ENCODE measurements around the gene MOV10L1. TPM values are rescaled to one million over a fixed set of nuclear protein-coding genes. Genes with fewer than 3 reads are reported as not detected.
"Not testable (repeated sequence)": the region's sequence is repeated elsewhere in the genome, so short reads cannot be mapped to it uniquely, and the experiment has no call there.

The MOV10L1 gene
- total RNA-seq, 1 experiment from 2014 or later = 0.26 TPM

GRCh38 chr22:50202130-50202666 is 112.4 kb downstream of the MOV10L1 start:
- H3K79me2 ChIP-seq (ENCODE audit: low read length) = peaks cover 25% of the 10 kb centered on the region

GRCh38 chr22:50203288-50203687 is 113.5 kb downstream of the MOV10L1 start:
- Histone ChIP-seq H3K27ac (ENCODE audit: low read length) (no peak overlapping the region), H3K4me2 (ENCODE audit: low read length) (no peak overlapping the region), H3F3A (ENCODE audit: low read length, unreplicated experiment) (no peaks in the 10 kb centered on the region), H3K4me3 (ENCODE audit: low read length) (no peak overlapping the region), H3K79me2 (ENCODE audit: low read length) (peaks cover 25% of the 10 kb centered on the region), H4K20me1 (ENCODE audit: low read length) (no peaks in the 10 kb centered on the region), H2AFZ (ENCODE audit: low read length) (no peak overlapping the region), H3K9me3 (ENCODE audit: low read length) (no peaks in the 10 kb centered on the region), H3K9me2 (replicated peaks; ENCODE audit: low read length) (no peaks in the 10 kb centered on the region), H3K36me3 (ENCODE audit: low read depth, low read length) (no peaks in the 10 kb centered on the region), H3K27me3 (ENCODE audit: low read length) (no peaks in the 10 kb centered on the region), H3K4me1 (ENCODE audit: insufficient read depth, low read length) (peaks cover 3% of the 10 kb centered on the region), H3K9ac (ENCODE audit: low read length) (no peak overlapping the region)
- DNase-seq (no peak), ATAC-seq (no peak)
- CTCF ChIA-PET = no interaction called here
- TF ChIP-seq EZH2 (IDR thresholded peaks at IDR 0.05; ENCODE audit: low read length, unreplicated experiment) = no peak
- TF ChIP-seq CTCF (conservative IDR thresholded peaks at IDR 0.05; ENCODE audit: low read depth, low read length) = no peak
- TF ChIP-seq EZH2phosphoT487 (IDR thresholded peaks at IDR 0.05; ENCODE audit: borderline replicate concordance, low read length) = no peak
- no TSS peak for BruUV-seq (replicated peaks)
- POLR2A ChIA-PET (ENCODE audit: unreplicated experiment) = no interaction called here
- intact Hi-C loops (cut with micrococcal nuclease) = no loop called here

More at GRCh38 chr22:50202130-50202666, 112.4 kb downstream of the MOV10L1 start:
- Histone ChIP-seq H3F3A (ENCODE audit: low read length, unreplicated experiment) (no peaks in the 10 kb centered on the region), H3K9me3 (ENCODE audit: low read length) (no peaks in the 10 kb centered on the region), H3K9ac (ENCODE audit: low read length) (peak overlapping the region; percentile 73), H3K4me2 (ENCODE audit: low read length) (peak overlapping the region; percentile 97), H3K27ac (ENCODE audit: low read length) (no peak overlapping the region), H3K4me3 (ENCODE audit: low read length) (peak overlapping the region; percentile 89), H4K20me1 (ENCODE audit: low read length) (no peaks in the 10 kb centered on the region), H3K9me2 (replicated peaks; ENCODE audit: low read length) (no peaks in the 10 kb centered on the region), H3K4me1 (ENCODE audit: insufficient read depth, low read length) (peaks cover 3% of the 10 kb centered on the region), H3K27me3 (ENCODE audit: low read length) (no peaks in the 10 kb centered on the region), H2AFZ (ENCODE audit: low read length) (no peak overlapping the region), H3K36me3 (ENCODE audit: low read depth, low read length) (no peaks in the 10 kb centered on the region)
- intact Hi-C loops (cut with micrococcal nuclease) = no loop called here
- CTCF ChIA-PET = no interaction called here
- no peak for ATAC-seq
- POLR2A ChIA-PET (ENCODE audit: unreplicated experiment) = no interaction called here
- TF ChIP-seq CTCF (conservative IDR thresholded peaks at IDR 0.05; ENCODE audit: low read depth, low read length) (no peak), EZH2phosphoT487 (IDR thresholded peaks at IDR 0.05; ENCODE audit: borderline replicate concordance, low read length) (no peak), EZH2 (IDR thresholded peaks at IDR 0.05; ENCODE audit: low read length, unreplicated experiment) (no peak)
- no TSS peak for BruUV-seq (replicated peaks)
- no peak for DNase-seq

- peaks cover 3% of the 10 kb centered on the region for H3K4me1 ChIP-seq (ENCODE audit: insufficient read depth, low read length)
- no peaks in the 10 kb centered on the region for H4K20me1 ChIP-seq (ENCODE audit: low read length)
- H3K9me2 ChIP-seq (replicated peaks; ENCODE audit: low read length) = no peaks in the 10 kb centered on the region
- BruUV-seq (replicated peaks) = no TSS peak
- TF ChIP-seq EZH2phosphoT487 (IDR thresholded peaks at IDR 0.05; ENCODE audit: borderline replicate concordance, low read length) (no peak), CTCF (conservative IDR thresholded peaks at IDR 0.05; ENCODE audit: low read depth, low read length) (no peak), EZH2 (IDR thresholded peaks at IDR 0.05; ENCODE audit: low read length, unreplicated experiment) (no peak)
- ChIA-PET POLR2A (ENCODE audit: unreplicated experiment) (no interaction called here), CTCF (no interaction called here)
- intact Hi-C loops (cut with micrococcal nuclease) = no loop called here
- H3K4me2 ChIP-seq (ENCODE audit: low read length) = no peak overlapping the region
- no peaks in the 10 kb centered on the region for H3F3A ChIP-seq (ENCODE audit: low read length, unreplicated experiment)
- DNase-seq (no peak), ATAC-seq (no peak)
- H3K36me3 ChIP-seq (ENCODE audit: low read depth, low read length) = no peaks in the 10 kb centered on the region
- no peak overlapping the region for H2AFZ ChIP-seq (ENCODE audit: low read length)
- H3K27me3 ChIP-seq (ENCODE audit: low read length) = no peaks in the 10 kb centered on the region
- no peak overlapping the region for H3K4me3 ChIP-seq (ENCODE audit: low read length)
- peaks cover 25% of the 10 kb centered on the region for H3K79me2 ChIP-seq (ENCODE audit: low read length)
- H3K27ac ChIP-seq (ENCODE audit: low read length) = no peak overlapping the region
- H3K9ac ChIP-seq (ENCODE audit: low read length) = no peak overlapping the region
- H3K9me3 ChIP-seq (ENCODE audit: low read length) = no peaks in the 10 kb centered on the region
Observed at GRCh38 chr22:50204571-50204970, 114.8 kb downstream of the MOV10L1 start.

- CTCF ChIA-PET; DNase-seq; H4K20me1 ChIP-seq (ENCODE audit: low read length); H3K4me2 ChIP-seq (ENCODE audit: low read length); ATAC-seq; H3K27me3 ChIP-seq (ENCODE audit: low read length); H3K4me3 ChIP-seq (ENCODE audit: low read length); H3K27ac ChIP-seq (ENCODE audit: low read length); H3K9me3 ChIP-seq (ENCODE audit: low read length); H2AFZ ChIP-seq (ENCODE audit: low read length); H3F3A ChIP-seq (ENCODE audit: low read length, unreplicated experiment); H3K9me2 ChIP-seq (replicated peaks; ENCODE audit: low read length); POLR2A ChIA-PET (ENCODE audit: unreplicated experiment); H3K9ac ChIP-seq (ENCODE audit: low read length); intact Hi-C loops (cut with micrococcal nuclease); H3K36me3 ChIP-seq (ENCODE audit: low read depth, low read length); BruUV-seq (replicated peaks); H3K4me1 ChIP-seq (ENCODE audit: insufficient read depth, low read length): not testable (repeated sequence)
- H3K79me2 ChIP-seq (ENCODE audit: low read length) = peaks cover 25% of the 10 kb centered on the region
Observed at GRCh38 chr22:50204998-50205397, 115.2 kb downstream of the MOV10L1 start.
